Measurements from ENCODE around the gene LCN6. TPM values are rescaled to one million over a fixed set of nuclear protein-coding genes. Genes with fewer than 3 reads are reported as not detected.

LCN6 gene
- total and polyA plus RNA-seq, 2 of the 13 experiments (the other 11 are each of a cell fraction or from before 2014, with no cell fraction given) = not detected

DNA sequence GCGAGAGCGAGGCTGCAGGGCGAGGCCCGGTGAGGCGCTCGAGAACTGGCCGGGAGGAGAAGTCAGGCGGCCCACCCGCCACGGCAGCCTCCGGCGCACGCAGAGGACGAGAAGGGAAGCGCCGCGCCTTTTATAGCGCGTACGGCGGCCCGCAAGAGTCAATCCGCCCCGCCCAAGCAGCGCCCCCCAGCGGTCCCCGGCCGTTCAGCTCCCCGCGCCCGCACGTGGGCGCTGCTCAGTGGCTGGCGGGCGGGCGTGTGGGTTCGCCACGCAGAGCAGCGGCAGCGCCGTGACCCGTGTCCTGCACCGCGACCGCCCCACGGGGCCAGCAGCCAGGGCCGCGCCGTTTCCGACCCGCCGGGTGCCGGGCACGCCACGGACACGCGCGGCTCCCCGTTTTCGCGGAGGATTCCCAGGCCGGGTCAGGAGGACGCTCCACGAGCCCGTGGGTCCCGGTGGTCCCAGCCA is 20.2 kb downstream of the LCN6 start (continued):
- TF ChIP-seq, protein P1, sequence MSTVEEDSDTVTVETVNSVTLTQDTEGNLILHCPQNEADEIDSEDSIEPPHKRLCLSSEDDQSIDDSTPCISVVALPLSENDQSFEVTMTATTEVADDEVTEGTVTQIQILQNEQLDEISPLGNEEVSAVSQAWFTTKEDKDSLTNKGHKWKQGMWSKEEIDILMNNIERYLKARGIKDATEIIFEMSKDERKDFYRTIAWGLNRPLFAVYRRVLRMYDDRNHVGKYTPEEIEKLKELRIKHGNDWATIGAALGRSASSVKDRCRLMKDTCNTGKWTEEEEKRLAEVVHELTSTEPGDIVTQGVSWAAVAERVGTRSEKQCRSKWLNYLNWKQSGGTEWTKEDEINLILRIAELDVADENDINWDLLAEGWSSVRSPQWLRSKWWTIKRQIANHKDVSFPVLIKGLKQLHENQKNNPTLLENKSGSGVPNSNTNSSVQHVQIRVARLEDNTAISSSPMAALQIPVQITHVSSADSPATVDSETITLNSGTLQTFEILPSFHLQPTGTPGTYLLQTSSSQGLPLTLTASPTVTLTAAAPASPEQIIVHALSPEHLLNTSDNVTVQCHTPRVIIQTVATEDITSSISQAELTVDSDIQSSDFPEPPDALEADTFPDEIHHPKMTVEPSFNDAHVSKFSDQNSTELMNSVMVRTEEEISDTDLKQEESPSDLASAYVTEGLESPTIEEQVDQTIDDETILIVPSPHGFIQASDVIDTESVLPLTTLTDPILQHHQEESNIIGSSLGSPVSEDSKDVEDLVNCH (CRISPR knock-in tag; IDR thresholded peaks at IDR 0.05) = no peak
- TF ChIP-seq MXI1 (IDR thresholded peaks at IDR 0.05; ENCODE audit: borderline replicate concordance, low read depth, low read length) (peak; percentile 95; the same call in 1 of the 3 replicates), ZNF609 (CRISPR knock-in tag; IDR thresholded peaks at IDR 0.05; ENCODE audit: borderline replicate concordance) (no peak; the same call in 1 of the 2 replicates), PITX1 (CRISPR knock-in tag; IDR thresholded peaks at IDR 0.05) (peak; percentile 26), KLF13 (CRISPR knock-in tag; IDR thresholded peaks at IDR 0.05) (no peak; the same call in 1 of the 2 replicates), ZFP36 (IDR thresholded peaks at IDR 0.05; ENCODE audit: borderline replicate concordance, low read depth, low read length, partially characterized antibody) (peak; percentile 30), STAG1 (CRISPR knock-in tag; IDR thresholded peaks at IDR 0.05) (no peak; the same call in 1 of the 2 replicates), ZNF713 (CRISPR knock-in tag; IDR thresholded peaks at IDR 0.05) (no peak), ZBTB1 (CRISPR knock-in tag; IDR thresholded peaks at IDR 0.05; ENCODE audit: borderline replicate concordance) (no peak), ZNF34 (CRISPR knock-in tag; IDR thresholded peaks at IDR 0.05; ENCODE audit: borderline replicate concordance) (0 out of 2 replicates have a peak, but pooled peaks have one; percentile 31), IRF2 (CRISPR knock-in tag; IDR thresholded peaks at IDR 0.05) (peak; percentile 68), HIVEP1 (CRISPR knock-in tag; IDR thresholded peaks at IDR 0.05) (no peak), ZNF207 (IDR thresholded peaks at IDR 0.05; ENCODE audit: borderline replicate concordance) (no peak), ZMAT5 (CRISPR knock-in tag; IDR thresholded peaks at IDR 0.05; ENCODE audit: borderline replicate concordance, low read depth) (no peak), ARNT (IDR thresholded peaks at IDR 0.05) (no peak), ZSCAN20 (CRISPR knock-in tag; IDR thresholded peaks at IDR 0.05; ENCODE audit: borderline replicate concordance) (peak; percentile 83), ZFP1 (CRISPR knock-in tag; IDR thresholded peaks at IDR 0.05) (peak; percentile 47; the same call in 1 of the 2 replicates)
- TF ChIP-seq, protein P2, sequence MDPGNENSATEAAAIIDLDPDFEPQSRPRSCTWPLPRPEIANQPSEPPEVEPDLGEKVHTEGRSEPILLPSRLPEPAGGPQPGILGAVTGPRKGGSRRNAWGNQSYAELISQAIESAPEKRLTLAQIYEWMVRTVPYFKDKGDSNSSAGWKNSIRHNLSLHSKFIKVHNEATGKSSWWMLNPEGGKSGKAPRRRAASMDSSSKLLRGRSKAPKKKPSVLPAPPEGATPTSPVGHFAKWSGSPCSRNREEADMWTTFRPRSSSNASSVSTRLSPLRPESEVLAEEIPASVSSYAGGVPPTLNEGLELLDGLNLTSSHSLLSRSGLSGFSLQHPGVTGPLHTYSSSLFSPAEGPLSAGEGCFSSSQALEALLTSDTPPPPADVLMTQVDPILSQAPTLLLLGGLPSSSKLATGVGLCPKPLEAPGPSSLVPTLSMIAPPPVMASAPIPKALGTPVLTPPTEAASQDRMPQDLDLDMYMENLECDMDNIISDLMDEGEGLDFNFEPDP (CRISPR knock-in tag; conservative IDR thresholded peaks at IDR 0.05) = no peak
- TF ChIP-seq, protein P3, sequence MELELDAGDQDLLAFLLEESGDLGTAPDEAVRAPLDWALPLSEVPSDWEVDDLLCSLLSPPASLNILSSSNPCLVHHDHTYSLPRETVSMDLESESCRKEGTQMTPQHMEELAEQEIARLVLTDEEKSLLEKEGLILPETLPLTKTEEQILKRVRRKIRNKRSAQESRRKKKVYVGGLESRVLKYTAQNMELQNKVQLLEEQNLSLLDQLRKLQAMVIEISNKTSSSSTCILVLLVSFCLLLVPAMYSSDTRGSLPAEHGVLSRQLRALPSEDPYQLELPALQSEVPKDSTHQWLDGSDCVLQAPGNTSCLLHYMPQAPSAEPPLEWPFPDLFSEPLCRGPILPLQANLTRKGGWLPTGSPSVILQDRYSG (CRISPR knock-in tag; IDR thresholded peaks at IDR 0.05) = 0 out of 2 replicates have a peak, but pooled peaks have one; percentile 62
